GM18505 (cell line): ENCODE results near the gene EML5.

ENCODE experiments used
- ATAC-seq: cut with Tn5 transposase; IDR thresholded peaks from one replicate; pipeline ENCODE4 v1.9.1; 2021; ENCODE audit not compliant: unreplicated experiment
- POLR2A ChIP-seq: IDR thresholded peaks from 4 replicates; pipeline ENCODE4 v1.6.1; 2011; ENCODE audit warnings: borderline replicate concordance; ENCODE audit not compliant: insufficient read depth, insufficient read length; ENCODE audit errors: extremely low read depth

The EML5 gene

DNA sequence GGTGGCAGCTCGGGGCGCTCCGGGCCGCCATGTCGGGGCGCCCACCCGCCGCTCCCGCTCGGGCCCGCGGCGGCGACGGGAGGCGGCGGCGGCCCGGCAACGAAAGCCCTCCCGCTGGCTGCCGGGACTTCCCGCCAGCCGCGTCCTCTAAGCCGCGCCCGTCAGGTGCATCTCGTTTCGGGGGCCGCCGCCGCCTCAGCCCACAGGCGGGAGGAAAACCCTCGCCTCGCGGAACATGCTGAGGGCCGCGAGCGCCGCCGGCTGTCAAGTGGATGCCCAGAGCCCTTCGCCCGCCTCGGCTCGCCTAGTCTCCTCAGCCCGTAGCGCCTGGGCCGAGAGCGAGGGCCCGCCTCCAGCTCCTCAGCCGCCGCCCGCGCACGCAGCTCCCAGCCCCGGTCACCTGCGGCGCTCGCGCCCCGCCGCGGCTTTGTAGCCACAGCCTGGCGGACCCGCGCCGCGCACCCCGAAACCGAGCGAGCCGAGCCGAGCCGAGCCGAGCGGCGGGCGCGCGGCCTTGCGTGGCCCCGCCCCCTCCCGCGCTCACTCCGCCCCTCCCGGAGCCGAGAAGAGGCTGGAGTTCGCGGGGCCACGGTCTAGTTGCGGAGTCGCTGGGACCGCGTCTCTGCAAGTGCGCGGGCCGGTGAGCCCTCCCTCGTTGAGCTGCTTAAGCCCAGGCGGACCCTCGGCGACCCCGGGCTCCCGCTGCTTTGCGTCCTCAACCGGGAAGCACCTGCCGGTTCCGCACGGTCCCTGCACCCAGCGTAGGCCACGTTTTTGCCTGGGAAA is at the start of gene EML5:
EML5 (minus strand) TSS at position 481 of the 786 bp plus-strand sequence; CDS start at position 31, 450 bp downstream.
- peak; percentile 49 for TF ChIP-seq POLR2A
- ATAC-seq: peak; percentile 94

DNA sequence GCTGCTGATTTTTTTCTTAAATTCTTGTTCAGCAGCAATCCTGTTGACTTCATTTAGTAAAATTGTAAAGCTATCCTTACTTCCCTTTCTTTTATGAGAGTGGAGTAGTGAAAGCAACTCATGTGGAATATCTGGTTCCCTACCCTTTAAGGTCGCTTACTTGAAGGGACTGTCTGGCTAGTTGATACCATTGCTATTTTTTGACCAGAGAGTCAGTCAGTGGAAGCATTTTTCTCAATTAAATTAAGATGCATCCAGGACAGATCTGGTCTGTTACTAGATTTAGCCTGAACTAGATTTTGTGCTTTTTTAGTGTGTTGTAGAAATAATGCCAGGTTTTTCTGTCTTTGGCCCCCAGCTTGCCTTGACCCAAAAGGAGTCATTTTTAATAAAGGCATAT is 49.7 kb upstream of the EML5 start:
- no peak for TF ChIP-seq POLR2A

DNA sequence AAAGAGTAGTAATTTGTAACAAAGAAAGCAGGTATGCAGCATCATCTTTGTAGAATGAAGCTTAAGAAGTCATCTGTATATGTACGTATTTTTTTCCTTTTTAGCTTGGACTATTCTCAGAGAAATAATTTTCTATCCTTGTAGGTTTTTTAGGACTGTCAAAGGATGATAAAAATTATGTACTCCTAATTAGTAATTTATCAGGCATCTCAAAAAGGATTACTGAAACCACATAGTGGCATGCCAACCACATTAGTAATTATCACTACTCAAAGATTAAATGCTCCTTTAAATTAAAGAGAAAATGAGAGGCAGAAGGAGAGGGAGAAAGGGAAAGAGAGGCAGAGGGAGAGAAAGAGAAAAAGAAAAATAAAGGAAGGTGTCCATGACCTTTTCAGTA is 49.0 kb upstream of the EML5 start:
- TF ChIP-seq POLR2A: no peak
- no peak for ATAC-seq

More for the DNA sequence above, 49.7 kb upstream of the EML5 start:
- ATAC-seq: no peak

DNA sequence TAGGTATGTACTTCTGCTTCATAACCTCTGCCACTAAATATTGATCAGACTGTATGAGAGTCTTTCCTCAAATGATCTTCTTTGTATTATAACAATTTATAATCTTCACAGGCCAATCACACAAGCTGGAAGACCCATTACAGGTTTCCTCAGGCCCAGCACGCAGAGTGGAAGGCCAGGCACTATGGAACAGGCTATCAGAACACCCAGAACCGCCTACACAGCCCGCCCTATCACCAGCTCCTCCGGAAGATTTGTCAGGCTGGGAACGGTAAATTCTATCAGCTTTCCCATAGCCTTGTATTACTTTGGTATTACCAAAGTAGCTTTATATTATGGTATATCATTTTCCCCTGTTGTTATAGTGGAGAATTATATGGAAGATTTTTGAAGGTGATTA is 48.2 kb upstream of the EML5 start:
- no peak for TF ChIP-seq POLR2A
- ATAC-seq: no peak

DNA sequence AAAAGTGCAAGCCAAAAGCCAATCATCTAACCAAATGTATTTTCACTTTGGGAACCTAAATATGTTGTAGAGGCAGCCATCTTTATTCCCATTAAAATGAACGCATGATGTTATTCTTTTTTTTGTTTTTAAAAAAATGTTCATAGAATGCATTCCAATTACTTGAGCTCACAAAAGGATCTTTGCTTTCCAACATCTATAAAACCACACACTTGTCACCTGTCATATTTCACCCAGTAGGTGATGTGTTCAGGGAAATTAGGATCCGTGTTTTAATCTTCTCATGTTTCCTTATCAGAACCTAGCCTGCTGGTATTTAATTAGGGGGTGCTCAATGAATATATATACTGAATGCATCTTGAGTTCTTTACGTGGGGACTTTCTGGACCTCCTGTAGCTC is 45.3 kb upstream of the EML5 start:
- no peak for TF ChIP-seq POLR2A
- no peak for ATAC-seq

DNA sequence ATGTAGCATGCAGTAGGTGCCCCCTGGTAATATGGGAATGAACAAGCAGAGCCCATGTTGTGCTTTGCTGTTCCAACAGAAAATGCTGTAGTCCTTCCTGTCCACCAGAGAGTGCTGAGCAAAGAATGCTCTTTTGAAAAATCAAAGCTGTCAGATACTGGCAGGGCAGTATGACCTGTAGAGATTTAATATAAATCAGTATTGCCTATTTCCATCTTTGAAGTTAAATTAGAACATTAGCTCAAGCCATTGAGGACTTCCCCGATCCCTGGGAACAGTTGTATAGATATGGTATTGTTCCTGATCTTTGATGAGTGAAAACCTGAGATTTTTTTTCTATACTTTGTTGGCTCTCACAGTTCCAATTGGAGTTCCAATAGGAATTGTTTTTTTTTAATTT is 44.7 kb upstream of the EML5 start:
- ATAC-seq: no peak
- TF ChIP-seq POLR2A: no peak

DNA sequence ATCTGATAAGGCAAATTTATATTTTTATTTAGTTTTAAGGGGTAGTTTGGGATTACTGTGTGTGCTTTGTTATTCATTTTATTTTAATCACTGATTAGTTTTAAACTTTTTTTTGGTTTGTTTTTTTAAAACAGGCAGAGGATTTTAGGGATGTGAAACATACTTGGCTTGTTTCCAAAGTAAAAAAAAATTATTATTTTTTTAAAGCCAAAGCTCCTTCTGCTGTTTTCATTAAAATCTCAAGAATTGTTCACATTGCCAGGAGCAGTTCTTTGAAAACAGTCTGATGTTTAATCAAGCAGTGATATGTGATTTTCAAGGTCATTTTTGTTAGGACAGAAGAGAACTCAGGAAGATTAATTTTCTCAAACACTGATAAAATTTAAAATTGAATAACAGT is 42.9 kb upstream of the EML5 start:
- no peak for TF ChIP-seq POLR2A
- ATAC-seq: no peak

DNA sequence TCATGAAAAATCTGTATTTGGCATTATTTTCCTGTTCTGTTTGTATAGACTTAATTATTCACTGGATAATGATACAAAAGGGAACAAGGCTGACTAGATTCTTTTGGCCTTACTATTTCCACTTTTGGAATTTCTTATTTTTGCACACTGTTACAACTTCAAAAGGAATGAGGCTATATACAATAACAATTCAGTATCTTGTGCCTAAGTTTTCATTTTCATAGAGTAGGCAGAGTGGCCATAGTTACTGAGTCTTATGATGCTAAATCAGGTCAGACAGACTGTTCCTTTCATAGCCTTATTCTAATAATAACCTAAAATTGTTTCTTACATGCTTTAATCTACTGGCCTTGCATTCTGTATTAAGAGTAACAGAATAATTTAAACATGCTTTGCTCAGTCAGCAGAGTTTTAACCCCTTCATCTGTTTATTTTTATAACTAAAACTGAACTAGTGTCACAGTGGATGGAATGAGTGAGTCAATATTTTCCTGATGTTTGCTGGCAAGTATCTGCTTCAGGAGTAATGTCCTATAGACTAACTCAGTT is 42.2 kb upstream of the EML5 start:
- no peak for TF ChIP-seq POLR2A
- no peak for ATAC-seq

DNA sequence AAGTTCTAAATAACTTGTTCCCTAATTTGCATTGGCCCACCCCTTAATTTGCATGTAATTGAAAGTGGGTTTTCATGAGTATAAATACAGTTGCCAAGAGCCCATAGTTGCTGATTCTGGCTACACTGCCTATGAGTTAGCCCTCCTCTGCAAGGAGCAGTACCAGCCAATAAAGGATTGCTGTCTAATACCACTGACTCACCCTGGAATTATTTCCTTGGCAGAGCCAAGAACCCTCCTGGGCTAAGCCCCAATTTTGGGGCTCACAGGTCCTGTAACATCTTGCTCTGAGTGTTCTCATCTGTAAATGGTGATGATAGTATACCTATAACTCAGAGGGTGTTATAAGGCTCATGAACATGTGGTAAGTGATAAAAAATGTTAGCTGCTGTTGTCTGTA is 38.5 kb upstream of the EML5 start:
- ATAC-seq: no peak

DNA sequence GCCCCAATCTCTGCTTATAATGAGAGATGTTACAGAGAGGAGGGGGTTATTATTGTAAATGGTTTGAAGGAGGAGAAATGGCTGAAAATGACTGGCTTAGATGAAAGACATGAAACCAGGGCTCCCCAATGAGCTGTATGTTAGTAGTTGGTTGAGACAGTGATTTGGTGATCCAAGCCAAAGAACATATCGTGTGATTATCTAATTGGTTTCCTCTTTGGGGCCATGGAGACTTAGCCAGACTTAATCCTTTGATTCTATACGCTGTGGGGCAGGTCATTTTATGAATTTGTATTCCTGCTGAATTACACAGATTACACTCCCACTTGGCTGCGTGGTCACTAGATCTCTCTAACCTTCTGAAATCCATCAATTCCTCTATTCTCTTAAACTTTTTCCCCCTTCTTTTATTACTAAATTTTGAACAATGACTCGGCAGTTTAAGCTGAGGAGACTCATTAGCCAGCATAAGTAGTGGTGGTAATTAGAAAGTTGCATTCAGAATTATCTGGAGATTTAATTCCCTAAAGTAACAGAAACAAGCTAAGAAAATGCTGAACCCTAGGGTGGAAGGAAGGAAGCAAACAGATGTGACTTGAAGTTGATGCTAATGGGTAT is 37.0 kb upstream of the EML5 start:
- no peak for ATAC-seq

More for the DNA sequence above, 38.5 kb upstream of the EML5 start:
- TF ChIP-seq POLR2A: no peak

DNA sequence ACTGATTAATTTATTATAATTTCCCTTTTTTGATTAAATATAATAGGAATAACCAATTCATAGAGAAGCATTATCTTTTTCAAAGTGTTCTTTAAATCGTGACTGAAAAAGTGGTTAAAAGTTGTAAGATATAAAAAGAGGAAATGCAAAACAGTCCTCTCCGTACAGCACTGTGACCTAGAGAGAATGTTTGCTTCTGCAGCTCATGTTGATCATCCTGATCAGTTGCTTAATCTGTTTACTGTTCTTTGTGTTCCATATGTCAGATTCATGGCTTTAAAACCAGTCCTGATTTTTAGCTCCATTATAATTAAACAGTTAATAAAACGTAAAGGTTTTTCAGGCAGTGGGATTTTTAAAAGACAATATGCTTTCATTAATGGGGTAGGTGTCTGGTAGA is 36.4 kb upstream of the EML5 start:
- no peak for TF ChIP-seq POLR2A
- no peak for ATAC-seq

More for the DNA sequence above, 37.0 kb upstream of the EML5 start:
- TF ChIP-seq POLR2A: no peak

DNA sequence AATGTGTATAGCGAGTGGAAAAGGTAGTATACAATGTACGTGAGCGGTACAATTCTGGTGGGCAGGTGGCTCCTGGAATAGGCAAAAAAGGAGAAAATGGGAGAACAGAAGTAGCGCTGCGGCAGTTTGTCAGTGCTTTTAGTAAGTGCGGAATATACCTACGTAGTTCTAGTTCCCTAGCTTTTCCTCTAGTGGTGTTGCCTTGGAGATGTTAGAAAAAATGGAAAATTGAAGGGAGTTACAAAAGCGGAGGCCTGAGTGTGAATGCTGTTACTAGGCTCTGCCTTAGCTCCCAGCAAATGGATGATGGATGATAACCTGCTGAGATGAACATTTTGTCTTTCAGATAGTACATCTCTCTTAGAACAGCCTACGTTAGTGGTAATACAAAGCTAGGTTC is 32.8 kb upstream of the EML5 start:
- ATAC-seq: no peak
- no peak for TF ChIP-seq POLR2A

DNA sequence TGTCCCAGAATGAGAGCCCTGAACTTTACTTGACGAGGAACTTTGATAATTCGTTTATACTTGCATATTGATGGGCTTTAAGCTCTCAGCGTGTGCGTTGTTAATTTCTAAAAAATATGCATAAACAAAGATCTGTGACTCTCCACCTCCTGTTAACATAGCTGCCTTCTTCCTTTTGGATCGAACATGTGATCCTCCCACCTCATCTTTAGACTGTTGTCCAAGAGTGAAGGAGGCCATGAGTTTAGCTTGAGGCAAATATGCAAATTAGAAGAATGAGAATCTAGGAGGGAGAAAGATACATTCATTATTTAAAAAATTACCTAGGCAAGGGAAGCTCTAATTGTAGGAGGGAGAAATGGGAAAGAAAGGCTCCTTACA is 32.3 kb upstream of the EML5 start:
- no peak for TF ChIP-seq POLR2A

More for the DNA sequence above, 32.3 kb upstream of the EML5 start:
- no peak for ATAC-seq
